Measurements from ENCODE around the gene PIGM. TPM values are rescaled to one million over a fixed set of nuclear protein-coding genes. Genes with fewer than 3 reads are reported as not detected.

PIGM gene
- total RNA-seq, 4 donors from 2014 or later = 3.0 to 7.0 (median 4.3) TPM

DNA sequence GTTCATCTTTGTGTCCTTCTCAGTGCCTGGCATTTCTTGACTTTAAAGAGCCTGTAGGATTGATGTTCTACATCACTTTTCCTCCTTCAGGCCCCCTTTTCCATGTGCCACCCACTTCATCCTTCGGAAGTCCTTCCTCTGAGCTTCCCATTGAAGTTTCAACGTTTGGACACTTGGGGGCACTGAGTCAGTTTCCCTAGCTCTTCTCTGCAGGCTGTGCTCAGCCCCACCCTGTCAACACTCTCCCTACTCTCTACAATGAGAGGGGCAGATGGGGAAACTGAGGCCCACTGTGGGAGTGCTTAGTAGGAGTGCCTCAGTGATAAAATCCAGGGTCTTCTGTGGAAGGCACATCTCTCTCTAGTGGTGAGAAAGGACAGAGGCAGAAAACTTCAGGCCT is 26.3 kb upstream of the PIGM start:
- H3K4me3 ChIP-seq = no peak overlapping the region
- no peaks in the 10 kb centered on the region for H3K36me3 ChIP-seq
- H3K27ac ChIP-seq = no peak overlapping the region
- peaks cover 0 to 5% of the 10 kb centered on the region in 2 donors for H3K27me3 ChIP-seq
- no peaks in the 10 kb centered on the region for H3K9me3 ChIP-seq
- DNase-seq (ENCODE audit: low spot score in 2 of 2) = no peak
- H3K4me1 ChIP-seq = peaks cover 0 to 33% (median 4%) of the 10 kb centered on the region in 4 donors
- WGBS, 2 donors = 38 to 44% methylated on average over 2 of the region's 2 CpGs
- TF ChIP-seq, protein P1, sequence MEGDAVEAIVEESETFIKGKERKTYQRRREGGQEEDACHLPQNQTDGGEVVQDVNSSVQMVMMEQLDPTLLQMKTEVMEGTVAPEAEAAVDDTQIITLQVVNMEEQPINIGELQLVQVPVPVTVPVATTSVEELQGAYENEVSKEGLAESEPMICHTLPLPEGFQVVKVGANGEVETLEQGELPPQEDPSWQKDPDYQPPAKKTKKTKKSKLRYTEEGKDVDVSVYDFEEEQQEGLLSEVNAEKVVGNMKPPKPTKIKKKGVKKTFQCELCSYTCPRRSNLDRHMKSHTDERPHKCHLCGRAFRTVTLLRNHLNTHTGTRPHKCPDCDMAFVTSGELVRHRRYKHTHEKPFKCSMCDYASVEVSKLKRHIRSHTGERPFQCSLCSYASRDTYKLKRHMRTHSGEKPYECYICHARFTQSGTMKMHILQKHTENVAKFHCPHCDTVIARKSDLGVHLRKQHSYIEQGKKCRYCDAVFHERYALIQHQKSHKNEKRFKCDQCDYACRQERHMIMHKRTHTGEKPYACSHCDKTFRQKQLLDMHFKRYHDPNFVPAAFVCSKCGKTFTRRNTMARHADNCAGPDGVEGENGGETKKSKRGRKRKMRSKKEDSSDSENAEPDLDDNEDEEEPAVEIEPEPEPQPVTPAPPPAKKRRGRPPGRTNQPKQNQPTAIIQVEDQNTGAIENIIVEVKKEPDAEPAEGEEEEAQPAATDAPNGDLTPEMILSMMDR (IDR thresholded peaks at IDR 0.05) = peak in 1 of 5 experiments; percentile 6
- TF ChIP-seq POLR2A (IDR thresholded peaks at IDR 0.05) = no peak
- no peak for TF ChIP-seq EP300 (IDR thresholded peaks at IDR 0.05)

DNA sequence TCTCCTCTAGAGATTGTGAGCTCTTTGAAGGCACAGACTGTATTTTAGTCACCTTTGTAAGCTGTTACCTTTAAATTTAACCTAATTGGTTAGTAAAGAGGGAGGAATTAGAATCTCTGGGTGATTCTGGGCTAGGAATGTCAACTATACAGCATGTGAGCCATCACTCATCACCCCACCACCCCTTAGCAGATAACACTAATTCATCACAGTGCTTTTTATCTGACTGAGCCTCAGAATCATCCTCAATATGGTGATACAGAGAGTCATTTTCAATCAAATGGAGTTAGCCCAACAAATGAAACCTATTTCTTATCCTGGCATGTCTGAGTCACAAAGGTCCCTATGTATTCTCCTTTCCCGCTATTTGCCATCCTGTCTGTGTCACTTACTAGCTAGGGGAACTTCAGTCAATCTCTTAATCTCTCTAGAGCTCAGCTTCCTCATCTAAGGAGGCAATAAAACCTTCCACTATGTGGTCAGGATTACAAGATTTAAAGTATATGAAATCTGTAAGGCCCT is 24.9 kb upstream of the PIGM start:
- H3K36me3 ChIP-seq = no peaks in the 10 kb centered on the region
- peaks cover 0 to 5% of the 10 kb centered on the region in 2 donors for H3K27me3 ChIP-seq
- no peak overlapping the region for H3K4me3 ChIP-seq
- no peak overlapping the region for H3K27ac ChIP-seq
- peaks cover 0 to 23% (median 3%) of the 10 kb centered on the region in 4 donors for H3K4me1 ChIP-seq
- TF ChIP-seq EP300 (IDR thresholded peaks at IDR 0.05) = no peak
- TF ChIP-seq POLR2A (IDR thresholded peaks at IDR 0.05) = no peak
- TF ChIP-seq, protein P1 (IDR thresholded peaks at IDR 0.05) = no peak
- DNase-seq (ENCODE audit: low spot score in 2 of 2) = no peak
- WGBS, 2 donors = 82 to 86% methylated on average over 1 of the region's 1 CpG
- no peaks in the 10 kb centered on the region for H3K9me3 ChIP-seq

DNA sequence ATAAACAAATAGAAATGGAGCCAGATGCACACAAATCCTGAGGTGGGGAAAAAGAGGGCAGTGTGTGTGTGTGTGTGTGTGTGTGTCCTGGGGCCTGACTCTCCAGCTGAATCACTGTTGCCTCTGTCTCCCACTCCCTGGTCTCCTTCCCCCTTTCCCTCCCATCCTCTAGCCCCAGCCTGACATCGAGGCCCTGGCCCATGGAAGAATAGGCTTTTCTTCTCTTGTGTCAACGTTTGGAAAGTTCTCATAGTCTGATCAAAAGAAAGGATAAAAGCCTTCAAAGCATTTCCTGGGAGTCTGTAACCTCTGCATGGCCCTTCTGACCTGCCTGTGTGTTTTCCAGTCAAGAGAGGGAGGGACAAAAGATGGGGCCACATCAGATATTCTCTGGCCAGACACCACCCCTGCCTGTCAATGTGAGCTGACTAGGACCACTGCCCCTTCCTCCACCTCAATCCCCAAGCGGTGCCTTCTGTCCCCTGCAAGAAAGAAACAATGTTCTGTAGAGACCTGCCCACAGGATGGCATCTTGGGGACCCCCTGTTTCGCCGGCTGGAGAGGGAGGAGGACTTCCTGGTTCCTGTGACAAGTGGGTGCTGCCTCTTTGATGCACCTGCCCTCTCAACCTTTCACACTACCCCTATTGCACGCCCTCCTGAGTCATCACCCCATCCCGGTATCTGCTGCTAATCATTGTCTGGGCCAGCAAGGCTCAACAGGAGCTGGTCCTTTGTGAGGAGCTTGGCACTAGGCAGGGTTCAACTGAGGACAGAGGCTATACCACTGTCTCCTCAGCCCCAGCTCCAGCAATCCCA is 22.0 kb upstream of the PIGM start:
- Histone ChIP-seq H3K9me3 (no peaks in the 10 kb centered on the region), H3K27ac (no peak overlapping the region), H3K4me3 (no peak overlapping the region), H3K36me3 (no peaks in the 10 kb centered on the region), H3K27me3 (peaks cover 0 to 5% of the 10 kb centered on the region in 2 donors), H3K4me1 (peaks cover 0 to 19% (median 3%) of the 10 kb centered on the region in 4 donors)
- no peak for DNase-seq (ENCODE audit: low spot score in 2 of 2)
- TF ChIP-seq, protein P1 (IDR thresholded peaks at IDR 0.05) = no peak
- TF ChIP-seq EP300 (IDR thresholded peaks at IDR 0.05) (no peak), POLR2A (IDR thresholded peaks at IDR 0.05) (no peak)
- WGBS, 2 donors = 48 to 52% methylated on average over 7 of the region's 7 CpGs

DNA sequence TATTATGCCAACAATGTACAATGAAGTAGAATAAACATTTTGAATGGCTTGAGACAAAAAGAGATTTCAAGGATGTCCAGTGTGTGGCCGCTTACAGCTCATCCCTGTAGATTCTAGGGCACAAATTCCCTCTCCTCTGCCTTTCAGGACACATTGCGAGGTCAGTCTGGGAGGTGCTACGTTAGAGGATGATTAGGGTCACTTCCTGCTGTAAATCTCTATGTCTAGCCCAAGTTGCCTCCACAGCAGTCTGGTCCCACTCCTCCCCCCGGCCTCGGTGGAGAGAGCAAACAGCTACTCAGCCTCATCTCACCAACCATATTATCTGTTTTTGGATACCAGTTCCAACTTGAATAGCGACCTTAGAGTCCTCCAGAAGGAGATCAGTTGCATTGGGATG is 21.1 kb upstream of the PIGM start:
- Histone ChIP-seq H3K36me3 (no peaks in the 10 kb centered on the region), H3K4me3 (no peak overlapping the region)
- 56 to 67% methylated on average over 6 of the region's 6 CpGs for WGBS, 2 donors

More for the DNA sequence above, 21.1 kb upstream of the PIGM start:
- DNase-seq (ENCODE audit: low spot score in 2 of 2) = no peak
- peaks cover 0 to 24% (median 6%) of the 10 kb centered on the region in 4 donors for H3K4me1 ChIP-seq
- no peak overlapping the region for H3K27ac ChIP-seq
- H3K9me3 ChIP-seq = no peaks in the 10 kb centered on the region
- peaks cover 0 to 5% of the 10 kb centered on the region in 2 donors for H3K27me3 ChIP-seq
- TF ChIP-seq EP300 (IDR thresholded peaks at IDR 0.05) (no peak), POLR2A (IDR thresholded peaks at IDR 0.05) (no peak)
- TF ChIP-seq, protein P1 (IDR thresholded peaks at IDR 0.05) = no peak
